Fibroblast of lung (primary cell): ENCODE results near the gene ST6GALNAC5. TPM values are rescaled to one million over a fixed set of nuclear protein-coding genes. Genes with fewer than 3 reads are reported as not detected.

ENCODE experiments used
- DNase-seq, 2 donors: peaks; one replicate each; pipeline versions ENCODE4 v3.0.0 to v3.0.0-alpha.2; 2010; ENCODE audit warnings: low read depth in 2 of 2
- H2AFZ ChIP-seq: 2 replicates; pipeline ENCODE4 v1.5.1; 2012; ENCODE audit warnings: low read length, control low read depth, inconsistent platforms
- H3K27ac ChIP-seq: 2 replicates; pipeline ENCODE4 v1.5.1; 2011; ENCODE audit warnings: low read length, control low read depth; ENCODE audit not compliant: insufficient read depth
- H3K27me3 ChIP-seq: 2 replicates; pipeline ENCODE4 v1.5.1; 2011; ENCODE audit warnings: mild to moderate bottlenecking, low read length; ENCODE audit not compliant: control insufficient read depth, insufficient read depth
- H3K36me3 ChIP-seq: 2 replicates; pipeline ENCODE4 v1.5.1; 2011; ENCODE audit warnings: low read length; ENCODE audit not compliant: control insufficient read depth, insufficient read depth
- H3K4me1 ChIP-seq: 2 replicates; pipeline ENCODE4 v1.5.1; 2011; ENCODE audit warnings: low read length; ENCODE audit not compliant: control insufficient read depth, insufficient read depth; ENCODE audit errors: extremely low read depth
- H3K4me2 ChIP-seq: 2 replicates; pipeline ENCODE4 v1.5.1; 2011; ENCODE audit warnings: low read length, control low read depth; ENCODE audit not compliant: insufficient read depth; ENCODE audit errors: extremely low read depth
- H3K4me3 ChIP-seq, 4 experiments: fragments of 200-600 bp in 1 of 4; sonication (generic) in 1 of 4; replicated peaks in 1 of 4; 2 replicates each; pipeline ENCODE4 v1.5.1; 2011 to 2016; ENCODE audit warnings: low read length in 4 of 4, low read depth in 3 of 4, mild to moderate bottlenecking in 3 of 4, control low read depth in 2 of 4, inconsistent platforms in 1 of 4, mixed read lengths in 1 of 4; ENCODE audit not compliant: insufficient read depth in 1 of 4; ENCODE audit errors: control extremely low read depth in 1 of 4
- H3K79me2 ChIP-seq: 2 replicates; pipeline ENCODE4 v1.5.1; 2012; ENCODE audit warnings: mild to moderate bottlenecking, low read length, inconsistent platforms; ENCODE audit not compliant: control insufficient read depth, insufficient read depth
- H3K9ac ChIP-seq: 2 replicates; pipeline ENCODE4 v1.5.1; 2011; ENCODE audit warnings: mild to moderate bottlenecking, low read length, control low read depth; ENCODE audit not compliant: insufficient read depth
- H3K9me3 ChIP-seq: 2 replicates; pipeline ENCODE4 v1.5.1; 2012; ENCODE audit warnings: low read depth, low read length; ENCODE audit not compliant: control insufficient read depth, insufficient read depth
- H4K20me1 ChIP-seq: 2 replicates; pipeline ENCODE4 v1.5.1; 2011; ENCODE audit warnings: low read length; ENCODE audit not compliant: control insufficient read depth, insufficient read depth; ENCODE audit errors: extremely low read depth
- EZH2 ChIP-seq: IDR thresholded peaks from 2 replicates; pipeline ENCODE4 v1.5.1; 2012; ENCODE audit warnings: low read length, control low read depth, mild to moderate bottlenecking; ENCODE audit errors: missing control alignments
- polyA plus RNA-seq, 2 donors: library from polyadenylated mRNA; depleted of rRNA in 1 of 2; stranded (reverse) in 1 of 2; unstranded in 1 of 2; fragments of >200 nt; gene quantifications; 2 replicates each; pipeline ENCODE4 v1.2.1, GENCODE V29; 2011 to 2012; ENCODE audit warnings: missing spikeins in 1 of 2
- total RNA-seq: library from RNA; depleted of rRNA; stranded (reverse); fragments of >200 nt; gene quantifications from 2 replicates; pipeline ENCODE4 v1.2.1, GENCODE V29; 2014
- TF ChIP-seq, protein P1 (sequence below), 2 donors: IDR thresholded peaks in 1 of 2; conservative IDR thresholded peaks in 1 of 2; 1 replicate in 1 of 2; 2 replicates in 1 of 2; pipeline ENCODE4 v1.5.1; 2011 to 2012; ENCODE audit warnings: low read length in 2 of 2, control low read depth in 1 of 2, inconsistent platforms in 1 of 2, low read depth in 1 of 2, mild to moderate bottlenecking in 1 of 2

The ST6GALNAC5 gene
- total and polyA plus RNA-seq, 2 donors (not counting 1 experiment from before 2014, with no cell fraction given): 0.37 to 0.83 TPM

DNA sequence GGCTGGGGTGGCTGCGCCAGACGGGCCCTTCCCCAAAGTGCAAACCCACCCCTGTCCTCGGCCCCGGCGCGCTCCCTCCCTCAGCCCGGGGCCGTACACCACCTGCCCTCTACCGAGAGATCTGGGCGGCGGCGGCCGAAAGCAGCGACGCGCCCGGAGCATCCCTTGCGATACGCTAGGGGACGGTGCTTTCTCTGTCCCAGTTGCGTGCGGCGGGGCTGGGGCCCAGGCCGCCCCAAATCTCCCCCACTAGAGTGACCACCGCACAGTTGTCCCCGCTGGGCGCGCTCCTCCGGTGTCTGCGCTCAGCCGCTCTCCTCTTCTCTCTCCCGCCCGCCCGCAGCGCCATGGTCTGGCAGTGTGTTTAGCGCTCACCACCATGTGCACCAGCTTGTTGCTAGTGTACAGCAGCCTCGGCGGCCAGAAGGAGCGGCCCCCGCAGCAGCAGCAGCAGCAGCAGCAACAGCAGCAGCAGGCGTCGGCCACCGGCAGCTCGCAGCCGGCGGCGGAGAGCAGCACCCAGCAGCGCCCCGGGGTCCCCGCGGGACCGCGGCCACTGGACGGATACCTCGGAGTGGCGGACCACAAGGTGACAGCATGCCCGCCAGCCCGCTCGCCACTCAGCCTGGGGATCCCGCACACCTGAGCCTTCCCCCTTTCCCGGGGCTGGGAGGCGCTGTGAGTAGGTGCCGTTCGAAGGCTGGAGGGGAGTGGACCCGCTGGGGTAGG, 1.0 kb downstream of the ST6GALNAC5 start:
- Histone ChIP-seq H3K4me3 (peak overlapping the region; percentile 50 to 66 (median 58)), H3K9me3 (no peaks in the 10 kb centered on the region), H3K27me3 (peaks cover 8% of the 10 kb centered on the region), H3K4me1 (no peaks in the 10 kb centered on the region), H3K9ac (no peak overlapping the region), H3K79me2 (no peaks in the 10 kb centered on the region), H2AFZ (no peak overlapping the region), H3K27ac (no peak overlapping the region), H3K4me2 (peak overlapping the region; percentile 88), H3K36me3 (no peaks in the 10 kb centered on the region), H4K20me1 (no peaks in the 10 kb centered on the region)
- peak; percentile 44 to 60 for DNase-seq
- TF ChIP-seq, protein P1, sequence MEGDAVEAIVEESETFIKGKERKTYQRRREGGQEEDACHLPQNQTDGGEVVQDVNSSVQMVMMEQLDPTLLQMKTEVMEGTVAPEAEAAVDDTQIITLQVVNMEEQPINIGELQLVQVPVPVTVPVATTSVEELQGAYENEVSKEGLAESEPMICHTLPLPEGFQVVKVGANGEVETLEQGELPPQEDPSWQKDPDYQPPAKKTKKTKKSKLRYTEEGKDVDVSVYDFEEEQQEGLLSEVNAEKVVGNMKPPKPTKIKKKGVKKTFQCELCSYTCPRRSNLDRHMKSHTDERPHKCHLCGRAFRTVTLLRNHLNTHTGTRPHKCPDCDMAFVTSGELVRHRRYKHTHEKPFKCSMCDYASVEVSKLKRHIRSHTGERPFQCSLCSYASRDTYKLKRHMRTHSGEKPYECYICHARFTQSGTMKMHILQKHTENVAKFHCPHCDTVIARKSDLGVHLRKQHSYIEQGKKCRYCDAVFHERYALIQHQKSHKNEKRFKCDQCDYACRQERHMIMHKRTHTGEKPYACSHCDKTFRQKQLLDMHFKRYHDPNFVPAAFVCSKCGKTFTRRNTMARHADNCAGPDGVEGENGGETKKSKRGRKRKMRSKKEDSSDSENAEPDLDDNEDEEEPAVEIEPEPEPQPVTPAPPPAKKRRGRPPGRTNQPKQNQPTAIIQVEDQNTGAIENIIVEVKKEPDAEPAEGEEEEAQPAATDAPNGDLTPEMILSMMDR (conservative IDR thresholded peaks at IDR 0.05 in 1 of 2, IDR thresholded peaks at IDR 0.05 in 1 of 2; ENCODE audit: low read depth in 1 of 2, low read length in 2 of 2): peak in 1 of 2 donors; percentile 26
- no peak for TF ChIP-seq EZH2

DNA sequence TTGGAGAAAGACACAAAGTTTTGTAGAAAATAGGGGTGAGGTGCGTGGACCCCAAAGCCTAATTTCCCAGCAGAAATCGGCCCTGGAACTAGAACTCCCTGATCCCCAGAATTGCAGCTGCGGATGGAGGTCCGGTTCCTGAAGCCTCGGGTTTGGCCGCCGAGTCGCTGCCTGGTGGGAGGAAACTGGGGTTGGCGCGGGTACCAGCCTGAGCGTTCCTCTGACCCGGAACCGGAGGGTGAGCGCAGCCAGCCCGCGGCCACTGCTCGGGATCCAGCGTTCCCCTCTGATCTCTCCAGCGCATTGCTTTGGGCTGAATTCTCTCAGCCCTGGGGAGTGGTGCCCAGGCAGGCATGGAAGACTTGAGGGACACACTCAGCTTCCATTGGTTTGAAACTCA, 1.6 kb downstream of the ST6GALNAC5 start:
- peak in 1 of 2 donors; percentile 1 for DNase-seq
- Histone ChIP-seq H3K9ac (no peak overlapping the region), H3K27ac (no peak overlapping the region), H3K27me3 (peaks cover 8% of the 10 kb centered on the region), H3K4me1 (no peaks in the 10 kb centered on the region), H3K9me3 (no peaks in the 10 kb centered on the region), H4K20me1 (no peaks in the 10 kb centered on the region), H3K79me2 (no peaks in the 10 kb centered on the region), H2AFZ (no peak overlapping the region), H3K4me3 (peak overlapping the region in 3 of 4 experiments; percentile 29 to 66 (median 50)), H3K36me3 (no peaks in the 10 kb centered on the region), H3K4me2 (peak overlapping the region; percentile 88)
- TF ChIP-seq, protein P1 (conservative IDR thresholded peaks at IDR 0.05 in 1 of 2, IDR thresholded peaks at IDR 0.05 in 1 of 2; ENCODE audit: low read depth in 1 of 2, low read length in 2 of 2): no peak
- TF ChIP-seq EZH2: no peak

DNA sequence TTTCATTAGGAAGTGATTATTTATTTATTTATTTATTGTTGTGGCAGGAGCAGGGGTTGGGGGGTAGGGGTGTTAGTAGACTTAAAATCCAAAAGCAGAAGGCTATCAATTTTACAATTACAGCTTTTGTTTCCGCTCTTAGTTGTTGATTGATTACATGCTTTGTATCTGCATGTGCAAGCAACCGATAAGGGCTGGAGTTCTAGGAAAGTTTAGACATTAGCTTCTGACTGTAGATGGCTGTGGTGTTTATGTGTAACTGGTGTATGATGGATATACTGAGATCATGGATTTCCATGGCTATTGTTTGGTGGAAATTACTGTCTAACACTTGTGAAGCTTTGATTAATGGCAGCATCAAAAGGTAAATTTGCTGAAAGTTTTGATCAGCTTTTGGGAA, 2.8 kb downstream of the ST6GALNAC5 start:
- no peaks in the 10 kb centered on the region for H3K36me3 ChIP-seq
- TF ChIP-seq EZH2: no peak
- TF ChIP-seq, protein P1 (conservative IDR thresholded peaks at IDR 0.05 in 1 of 2, IDR thresholded peaks at IDR 0.05 in 1 of 2; ENCODE audit: low read depth in 1 of 2, low read length in 2 of 2): no peak
- H3K27ac ChIP-seq: no peak overlapping the region
- no peak for DNase-seq
- no peak overlapping the region for H2AFZ ChIP-seq
- H4K20me1 ChIP-seq: no peaks in the 10 kb centered on the region
- peaks cover 8% of the 10 kb centered on the region for H3K27me3 ChIP-seq
- H3K4me2 ChIP-seq: no peak overlapping the region
- H3K9me3 ChIP-seq: no peaks in the 10 kb centered on the region
- no peaks in the 10 kb centered on the region for H3K4me1 ChIP-seq
- no peaks in the 10 kb centered on the region for H3K79me2 ChIP-seq
- H3K9ac ChIP-seq: no peak overlapping the region
- H3K4me3 ChIP-seq: no peak overlapping the region
